Adrenal gland (tissue), 12 donors: Measurements from ENCODE around the gene DENND10. TPM values are rescaled to one million over a fixed set of nuclear protein-coding genes. Genes with fewer than 3 reads are reported as not detected.

Experiments
- DNase-seq, 7 donors: peaks; one replicate each; pipeline ENCODE4 v3.0.0-alpha.2; 2019 to 2020
- H3K27ac ChIP-seq, 5 donors: fragments of 200-600 bp; sonication (generic) in 4 of 5; 1 replicate in 3 of 5; 2 replicates in 2 of 5; pipeline versions ENCODE4 v1.5.1 to v1.8.0; 2016 to 2020; ENCODE audit warnings: mild to moderate bottlenecking in 1 of 5
- H3K27me3 ChIP-seq: fragments of 200-600 bp; 2 replicates; pipeline ENCODE4 v1.8.0; 2021
- H3K36me3 ChIP-seq, 2 donors: fragments of 200-600 bp; replicated peaks in 1 of 2; 1 replicate in 1 of 2; 2 replicates in 1 of 2; pipeline versions ENCODE4 v1.5.1 to v1.8.0; 2018 to 2022
- H3K4me1 ChIP-seq, 2 donors: fragments of 200-600 bp; replicated peaks in 1 of 2; 1 replicate in 1 of 2; 2 replicates in 1 of 2; pipeline versions ENCODE4 v1.5.1 to v1.8.0; 2018 to 2021
- H3K4me3 ChIP-seq, 4 donors: fragments of 200-600 bp; sonication (generic) in 3 of 4; one replicate each; pipeline ENCODE4 v1.5.1; 2016 to 2018
- H3K9me3 ChIP-seq, 3 donors: fragments of 200-600 bp; sonication (generic) in 1 of 3; replicated peaks in 1 of 3; 1 replicate in 2 of 3; 2 replicates in 1 of 3; pipeline versions ENCODE4 v1.5.1 to v1.8.0; 2016 to 2021
- CTCF ChIP-seq, 6 experiments: fragments of 450-650 bp in 4 of 6; fragments of 200-600 bp in 2 of 6; sonication (generic) in 1 of 6; IDR thresholded peaks; 1 replicate in 5 of 6; 2 replicates in 1 of 6; pipeline versions ENCODE4 v1.5.1 to v1.8.0; 2016 to 2021; ENCODE audit warnings: antibody characterized with exemption in 6 of 6, mild to moderate bottlenecking in 2 of 6, moderate library complexity in 1 of 6
- POLR2A ChIP-seq, 2 donors: fragments of 450-650 bp; IDR thresholded peaks; one replicate each; pipeline ENCODE4 v1.6.1; 2017; ENCODE audit warnings: antibody characterized with exemption in 2 of 2, mild to moderate bottlenecking in 2 of 2, moderate library complexity in 1 of 2
- WGBS, 4 donors: extraction: QIAGEN DNeasy Blood & Tissue Kit in 2 of 4; methylation state at CpG; one replicate each; pipeline versions ENCODE4 v1.1.5 to v1.1.7; 2013 to 2017; 5-methylcytosine and 5-hydroxymethylcytosine counted together
- intact Hi-C, 2 donors: fragments of 100-400 bp; cut with DNase I; formaldehyde crosslinking; loops; one replicate each; pipeline versions ENCODE4 v1.14.1 to v1.15.0; 2022 to 2023
- polyA plus RNA-seq, 3 donors: library from polyadenylated mRNA; stranded (reverse); fragments of 200-250 nt in 2 of 3; fragments of 350-450 nt in 1 of 3; fragmentation: Illumina TruSeq in 1 of 3; extraction: RNeasy Lipid Tissue Mini Kit (QIAGEN cat#74804) in 1 of 3; gene quantifications; one replicate each; pipeline ENCODE4 v1.2.3, GENCODE V29; 2013 to 2014
- total RNA-seq, 9 donors: library from RNA; depleted of rRNA in 4 of 9; stranded (reverse); fragments of >200 nt in 4 of 9; fragments of 120-200 nt in 1 of 9; fragmentation: NEBNext Ultra II Directional in 1 of 9; extraction: Animal tissue kit (Norgen Biotek cat#: 25700) in 1 of 9; gene quantifications; one replicate each; pipeline versions ENCODE4 v1.1.0 to v1.2.4, GENCODE V29; 2013 to 2023
- donor health status: healthy with polysubstance abuse.
- donor health status: Bipolar disorder and iron deficiency.
- donor health status: DM: yes; HTN: yes; CAD: no.
- donor health status: DM: no; HTN: no; CAD: no.
- donor health status: DM: no; HTN: no; CAD: no.
- donor health status: DM: yes; HTN: yes; CAD: no.

Gene DENND10
- total and polyA plus RNA-seq, 12 donors = 10.3 to 65.3 (median 41.9) TPM

GRCh38 chr10:119070395-119071165 lies 33.3 kb upstream of the DENND10 start:
- Histone ChIP-seq H3K27ac (no peak overlapping the region), H3K36me3 (peaks cover 0 to 70% of the 10 kb centered on the region in 2 donors), H3K4me3 (no peak overlapping the region), H3K4me1 (peaks cover 0 to 5% of the 10 kb centered on the region in 2 donors), H3K27me3 (no peaks in the 10 kb centered on the region), H3K9me3 (no peaks in the 10 kb centered on the region)
- no peak for TF ChIP-seq CTCF (IDR thresholded peaks at IDR 0.05)
- no peak for TF ChIP-seq POLR2A (IDR thresholded peaks at IDR 0.05)
- WGBS, 4 donors = 91 to 96% (median 94%) methylated on average over 9 of the region's 9 CpGs
- intact Hi-C loops = no loop called here
- no peak for DNase-seq

GRCh38 chr10:119073584-119073983 lies 30.3 kb upstream of the DENND10 start:
- Histone ChIP-seq H3K4me3 (no peak overlapping the region), H3K27me3 (no peaks in the 10 kb centered on the region), H3K4me1 (peaks cover 14 to 31% of the 10 kb centered on the region in 2 donors), H3K27ac (no peak overlapping the region), H3K36me3 (peaks cover 0 to 43% of the 10 kb centered on the region in 2 donors), H3K9me3 (no peaks in the 10 kb centered on the region)
- 81 to 86% (median 81%) methylated on average over 6 of the region's 6 CpGs for WGBS, 4 donors
- DNase-seq = no peak
- intact Hi-C loops = no loop called here
- TF ChIP-seq POLR2A (IDR thresholded peaks at IDR 0.05) = no peak

- peak overlapping the region in 4 of 5 donors; percentile 95 to 100 (median 98) for H3K27ac ChIP-seq
- intact Hi-C loops = no loop called here
- DNase-seq = peak in 1 of 7 donors; percentile 36
- H3K36me3 ChIP-seq = no peaks in the 10 kb centered on the region
- TF ChIP-seq POLR2A (IDR thresholded peaks at IDR 0.05) (no peak), CTCF (IDR thresholded peaks at IDR 0.05) (no peak)
- no peaks in the 10 kb centered on the region for H3K9me3 ChIP-seq
- peak overlapping the region in 2 of 4 donors; percentile 85 to 94 for H3K4me3 ChIP-seq
- no peaks in the 10 kb centered on the region for H3K27me3 ChIP-seq
- H3K4me1 ChIP-seq = peaks cover 22 to 44% of the 10 kb centered on the region in 2 donors
- WGBS, 4 donors = 19 to 24% (median 20%) methylated on average over 10 of the region's 10 CpGs
Measured at GRCh38 chr10:119078422-119079179, 25.3 kb upstream of the DENND10 start.

GRCh38 chr10:119079599-119080520 lies 24.1 kb upstream of the DENND10 start:
- H3K4me3 ChIP-seq = peak overlapping the region; percentile 75 to 94 (median 90)
- 0 to 1% (median 0%) methylated on average over 24 to 48 of the region's 48 CpGs for WGBS, 4 donors
- no peaks in the 10 kb centered on the region for H3K27me3 ChIP-seq
- H3K4me1 ChIP-seq = peaks cover 22 to 41% of the 10 kb centered on the region in 2 donors
- no peak for TF ChIP-seq CTCF (IDR thresholded peaks at IDR 0.05)
- TF ChIP-seq POLR2A (IDR thresholded peaks at IDR 0.05) = peak; percentile 33 to 52
- H3K27ac ChIP-seq = peak overlapping the region; percentile 95 to 100 (median 98)
- no peaks in the 10 kb centered on the region for H3K9me3 ChIP-seq
- peak; percentile 75 to 86 (median 83) for DNase-seq
- H3K36me3 ChIP-seq = no peaks in the 10 kb centered on the region
- intact Hi-C loops = no loop called here
